GM10248 (cell line): ENCODE results near the gene TTLL6.

ENCODE experiments used
- CTCF ChIA-PET: fragments of 300-600 bp; sonication (Branson Sonifier 250); formaldehyde crosslinking; extraction: SDS; loops from one replicate; lab custom pipeline; 2021; ENCODE audit warnings: antibody characterized with exemption; lab: Yijun Ruan, JAX
- POLR2A ChIA-PET: fragments of 350-650 bp; sonication (Branson Sonifier 250); formaldehyde crosslinking; extraction: SDS; loops from one replicate; lab custom pipeline; 2020; ENCODE audit warnings: antibody characterized with exemption; lab: Yijun Ruan, JAX
- DNase-seq: peaks from one replicate; pipeline ENCODE4 v3.0.0; 2012; ENCODE audit errors: extremely low spot score
- CTCF ChIP-seq: IDR thresholded peaks from 2 replicates; pipeline ENCODE4 v1.5.1; 2012; ENCODE audit warnings: mild to moderate bottlenecking, low read depth; ENCODE audit errors: extremely low read depth, missing control alignments, control extremely low read depth

Gene TTLL6

DNA sequence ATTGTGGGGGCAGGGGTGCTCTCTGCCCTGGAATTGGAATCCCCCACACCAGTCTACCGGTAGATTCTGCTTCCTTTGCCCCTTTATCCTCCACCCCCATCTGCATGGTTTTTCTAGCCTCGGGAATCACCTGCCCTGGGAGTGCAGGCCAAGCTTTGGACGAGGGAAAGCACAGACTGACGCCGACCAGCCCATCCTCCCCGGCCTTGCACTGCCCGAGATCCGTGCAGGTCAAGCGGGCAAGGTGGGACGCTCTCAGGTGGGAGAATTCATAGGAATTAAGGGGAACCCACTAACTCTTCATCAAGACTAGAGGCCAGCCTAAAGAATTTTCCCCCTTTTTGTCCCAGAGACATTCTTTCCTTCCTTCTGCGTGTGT, 78.6 kb downstream of the TTLL6 start:
- CTCF ChIA-PET: interaction anchor here (0.7 to 6.7 kb wide), 7 partner anchors 9 to 294 kb away, joined by 3 to 47 read pairs (median 4); no protein-coding TSS in a partner anchor
- DNase-seq: no peak
- POLR2A ChIA-PET: no interaction called here
- no peak for TF ChIP-seq CTCF

- TF ChIP-seq CTCF: no peak
- ChIA-PET POLR2A (no interaction called here), CTCF (interaction anchor here (1.0 to 6.7 kb wide), 7 partner anchors 8 to 295 kb away, joined by 3 to 47 read pairs (median 4); partner anchors contain the start of gene HOXB13)
- no peak for DNase-seq
These were observed 79.5 kb downstream of the TTLL6 start for GRCh38 chr17:48737330-48738043.

- TF ChIP-seq CTCF: no peak
- no peak for DNase-seq
- POLR2A ChIA-PET: no interaction called here
- CTCF ChIA-PET: interaction anchor here (1.1 to 6.7 kb wide), 3 partner anchors 10 to 144 kb away, joined by 3 to 47 read pairs (median 3); no protein-coding TSS in a partner anchor
These were observed 82.0 kb downstream of the TTLL6 start for GRCh38 chr17:48735062-48735351.

GRCh38 chr17:48734333-48735061, 82.5 kb downstream of the TTLL6 start:
- POLR2A ChIA-PET: interaction anchor here (0.6 kb wide), 1 partner anchor 350 kb away, joined by 3 read pairs; no protein-coding TSS in a partner anchor

GRCh38 chr17:48733632-48734328, 83.2 kb downstream of the TTLL6 start:
- DNase-seq: no peak
- TF ChIP-seq CTCF: no peak
- CTCF ChIA-PET: interaction anchor here (1.0 to 6.7 kb wide), 5 partner anchors 9 to 299 kb away, joined by 3 to 47 read pairs (median 5); no protein-coding TSS in a partner anchor
- POLR2A ChIA-PET: no interaction called here

More at GRCh38 chr17:48734333-48735061, 82.5 kb downstream of the TTLL6 start:
- TF ChIP-seq CTCF: no peak
- CTCF ChIA-PET: interaction anchor here (1.0 to 6.7 kb wide), 5 partner anchors 9 to 144 kb away, joined by 3 to 47 read pairs (median 3); no protein-coding TSS in a partner anchor
- no peak for DNase-seq

- POLR2A ChIA-PET: no interaction called here
- CTCF ChIA-PET: interaction anchor here (0.8 to 6.7 kb wide), 8 partner anchors 8 to 299 kb away, joined by 3 to 47 read pairs (median 5); no protein-coding TSS in a partner anchor
- TF ChIP-seq CTCF: no peak
- DNase-seq: no peak
These were observed 84.1 kb downstream of the TTLL6 start for GRCh38 chr17:48732688-48733629.
